Heart left ventricle (tissue), 13 donors: ENCODE data around the gene CPM.

Experiments
- POLR2A ChIP-seq, 2 donors: fragments of 450-650 bp; IDR thresholded peaks; one replicate each; pipeline ENCODE4 v1.6.1; 2017; ENCODE audit warnings: antibody characterized with exemption in 2 of 2, mild to moderate bottlenecking in 2 of 2, moderate library complexity in 2 of 2
- TF ChIP-seq, protein P1 (sequence below), 12 donors: fragments of 200-600 bp; sonication (generic) in 4 of 12; IDR thresholded peaks; one replicate each; pipeline versions ENCODE4 v1.5.0 to v1.8.0; 2018 to 2022; ENCODE audit warnings: antibody characterized with exemption in 12 of 12, mild to moderate bottlenecking in 5 of 12
- donor health status: ischemic (EF 13 %, LVEDD 7.1; RV severe dilation, severe dysfunction).
- donor health status: DM: no; HTN: yes; CAD: no.
- donor health status: DM: no; HTN: no; CAD: no.
- donor health status: ischemic (EF 25% LVEDD 6.9; RV normal size, moderate dysfunction).
- donor health status: ischemic (EF 25% LVEDD 5.7; RV mildly dilated, moderate dysfunction).
- donor health status: ischemic (EF 35%, LVEDD 5.7; RV mildly dilated, moderate dysfunction).
- donor health status: nonischemic (EF 11% LVEDD 7.7; RV severe dilation, severe dysfunction).
- donor health status: DM: yes; HTN: yes; CAD: no.
- donor health status: PGD.
- donor health status: ischemic (EF 29% LVEDD 5.4; RV normal size, mild dysfunction).
- donor health status: nonischemic (EF 23%, LVEDD 6.1; RV moderate dilation, normal function).

DNA sequence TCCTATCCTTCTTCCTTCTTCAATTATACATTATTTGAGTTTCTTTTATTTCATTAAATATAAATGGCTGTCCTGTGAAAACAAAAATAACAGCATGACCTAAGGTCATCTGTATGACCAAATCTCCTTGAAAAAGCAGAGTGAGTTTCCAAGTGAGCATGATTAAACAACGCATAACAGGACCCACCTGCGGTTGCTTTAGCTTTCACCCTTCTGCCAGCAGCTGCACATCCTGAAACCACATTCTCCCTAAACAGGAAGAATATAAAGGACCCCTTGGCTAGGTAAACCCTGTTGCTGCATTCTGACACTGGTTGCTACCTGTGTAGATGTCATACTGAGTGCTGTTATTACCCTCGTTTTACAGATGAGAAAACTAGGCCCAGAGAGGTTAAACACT is 42.8 kb upstream of the CPM start:
- TF ChIP-seq, protein P1, sequence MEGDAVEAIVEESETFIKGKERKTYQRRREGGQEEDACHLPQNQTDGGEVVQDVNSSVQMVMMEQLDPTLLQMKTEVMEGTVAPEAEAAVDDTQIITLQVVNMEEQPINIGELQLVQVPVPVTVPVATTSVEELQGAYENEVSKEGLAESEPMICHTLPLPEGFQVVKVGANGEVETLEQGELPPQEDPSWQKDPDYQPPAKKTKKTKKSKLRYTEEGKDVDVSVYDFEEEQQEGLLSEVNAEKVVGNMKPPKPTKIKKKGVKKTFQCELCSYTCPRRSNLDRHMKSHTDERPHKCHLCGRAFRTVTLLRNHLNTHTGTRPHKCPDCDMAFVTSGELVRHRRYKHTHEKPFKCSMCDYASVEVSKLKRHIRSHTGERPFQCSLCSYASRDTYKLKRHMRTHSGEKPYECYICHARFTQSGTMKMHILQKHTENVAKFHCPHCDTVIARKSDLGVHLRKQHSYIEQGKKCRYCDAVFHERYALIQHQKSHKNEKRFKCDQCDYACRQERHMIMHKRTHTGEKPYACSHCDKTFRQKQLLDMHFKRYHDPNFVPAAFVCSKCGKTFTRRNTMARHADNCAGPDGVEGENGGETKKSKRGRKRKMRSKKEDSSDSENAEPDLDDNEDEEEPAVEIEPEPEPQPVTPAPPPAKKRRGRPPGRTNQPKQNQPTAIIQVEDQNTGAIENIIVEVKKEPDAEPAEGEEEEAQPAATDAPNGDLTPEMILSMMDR (IDR thresholded peaks at IDR 0.05): no peak
- TF ChIP-seq POLR2A (IDR thresholded peaks at IDR 0.05): no peak
